ENCODE data around the gene FSTL4. TPM values are rescaled to one million over a fixed set of nuclear protein-coding genes. Genes with fewer than 3 reads are reported as not detected.

FSTL4 gene
- total and polyA plus RNA-seq, 2 experiments from 2014 or later, result 0.47 to 0.74 TPM

DNA sequence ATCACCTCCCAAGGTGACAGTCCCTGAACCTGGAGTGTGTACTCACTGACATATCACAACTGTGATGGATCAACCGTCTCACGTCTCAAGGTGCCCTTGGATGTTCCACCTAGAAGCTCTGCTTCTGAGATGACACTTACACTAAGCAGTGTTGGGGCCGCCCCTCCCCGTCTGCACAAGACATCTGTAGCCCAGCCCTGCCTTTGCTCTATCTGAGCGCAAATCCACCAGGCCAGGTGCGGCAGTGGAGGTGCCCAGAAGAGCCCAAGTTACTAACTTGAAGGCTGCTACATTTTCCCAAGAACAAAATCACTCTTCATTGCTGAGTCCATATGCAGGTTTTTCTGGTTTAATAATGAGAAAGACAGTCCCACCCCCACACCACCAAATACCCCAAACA lies 148.3 kb downstream of the FSTL4 start:
- no peaks in the 10 kb centered on the region for H4K20me1 ChIP-seq (ENCODE audit: insufficient read depth, poor library complexity, severe bottlenecking)
- no peak overlapping the region for H3K27ac ChIP-seq
- no peaks in the 10 kb centered on the region for H3K79me2 ChIP-seq
- no peaks in the 10 kb centered on the region for H3K36me3 ChIP-seq (replicated peaks; ENCODE audit: insufficient read depth, low read depth)
- H3K27me3 ChIP-seq, result no peaks in the 10 kb centered on the region
- no peaks in the 10 kb centered on the region for H3K9me2 ChIP-seq (replicated peaks; ENCODE audit: insufficient read depth)
- 89% methylated on average over 6 of the region's 6 CpGs for WGBS (ENCODE audit: low lambda C conversion rate, missing lambda C conversion rate)
- no peaks in the 10 kb centered on the region for H3K4me1 ChIP-seq (ENCODE audit: insufficient read depth)
- H2AFZ ChIP-seq, result no peak overlapping the region
- no peak overlapping the region for H3K4me2 ChIP-seq
- no peak for DNase-seq (ENCODE audit: low spot score)
- H3K4me3 ChIP-seq, result no peak overlapping the region
- TF ChIP-seq, protein P1, sequence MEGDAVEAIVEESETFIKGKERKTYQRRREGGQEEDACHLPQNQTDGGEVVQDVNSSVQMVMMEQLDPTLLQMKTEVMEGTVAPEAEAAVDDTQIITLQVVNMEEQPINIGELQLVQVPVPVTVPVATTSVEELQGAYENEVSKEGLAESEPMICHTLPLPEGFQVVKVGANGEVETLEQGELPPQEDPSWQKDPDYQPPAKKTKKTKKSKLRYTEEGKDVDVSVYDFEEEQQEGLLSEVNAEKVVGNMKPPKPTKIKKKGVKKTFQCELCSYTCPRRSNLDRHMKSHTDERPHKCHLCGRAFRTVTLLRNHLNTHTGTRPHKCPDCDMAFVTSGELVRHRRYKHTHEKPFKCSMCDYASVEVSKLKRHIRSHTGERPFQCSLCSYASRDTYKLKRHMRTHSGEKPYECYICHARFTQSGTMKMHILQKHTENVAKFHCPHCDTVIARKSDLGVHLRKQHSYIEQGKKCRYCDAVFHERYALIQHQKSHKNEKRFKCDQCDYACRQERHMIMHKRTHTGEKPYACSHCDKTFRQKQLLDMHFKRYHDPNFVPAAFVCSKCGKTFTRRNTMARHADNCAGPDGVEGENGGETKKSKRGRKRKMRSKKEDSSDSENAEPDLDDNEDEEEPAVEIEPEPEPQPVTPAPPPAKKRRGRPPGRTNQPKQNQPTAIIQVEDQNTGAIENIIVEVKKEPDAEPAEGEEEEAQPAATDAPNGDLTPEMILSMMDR (IDR thresholded peaks at IDR 0.05; ENCODE audit: poor library complexity), result no peak
- TF ChIP-seq EZH2phosphoT487 (IDR thresholded peaks at IDR 0.05; ENCODE audit: low read depth, severe bottlenecking, unreplicated experiment) (no peak), EZH2 (IDR thresholded peaks at IDR 0.05; ENCODE audit: borderline replicate concordance) (no peak)
- no peaks in the 10 kb centered on the region for H3K9me3 ChIP-seq (ENCODE audit: low read depth)

DNA sequence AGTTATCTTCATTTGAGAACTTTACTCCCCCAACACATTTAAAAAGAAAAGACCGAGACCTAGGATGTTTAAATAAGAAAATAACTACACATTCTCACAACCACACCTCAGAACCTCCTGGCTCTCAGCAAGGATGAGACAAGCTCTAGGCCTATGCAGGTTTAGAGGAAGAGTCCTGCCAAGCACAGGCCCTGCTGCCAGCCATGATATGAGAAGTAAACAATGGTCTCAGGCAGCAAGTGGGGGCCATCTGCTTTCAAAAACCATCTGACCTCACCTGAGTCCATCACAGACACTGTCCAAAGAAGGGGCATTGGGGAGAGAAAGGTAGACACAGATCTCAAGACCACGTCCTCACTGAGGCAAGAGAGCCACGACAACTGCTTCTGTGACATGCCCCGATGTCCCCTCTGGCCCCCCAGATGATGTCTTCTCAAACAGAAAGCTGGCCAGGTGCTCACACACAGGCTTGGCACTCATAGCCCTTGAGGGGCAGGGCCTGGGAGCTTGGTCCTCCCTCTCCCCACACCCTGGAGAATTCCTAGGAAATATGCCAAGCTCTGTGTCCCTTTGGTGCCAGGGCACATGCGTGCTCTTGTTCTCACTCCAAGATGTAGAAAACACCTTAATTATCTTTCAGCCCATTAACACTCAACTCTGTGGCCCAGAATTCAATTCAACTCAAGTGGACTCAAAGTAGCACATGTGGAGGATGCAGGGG lies 150.4 kb downstream of the FSTL4 start:
- H3K9me2 ChIP-seq (replicated peaks; ENCODE audit: insufficient read depth), result no peaks in the 10 kb centered on the region
- H3K79me2 ChIP-seq, result no peaks in the 10 kb centered on the region
- no peak overlapping the region for H3K4me3 ChIP-seq
- no peaks in the 10 kb centered on the region for H3K36me3 ChIP-seq (replicated peaks; ENCODE audit: insufficient read depth, low read depth)
- no peaks in the 10 kb centered on the region for H3K9me3 ChIP-seq (ENCODE audit: low read depth)
- H3K4me2 ChIP-seq, result no peak overlapping the region
- 99% methylated on average over 5 of the region's 5 CpGs for WGBS (ENCODE audit: low lambda C conversion rate, missing lambda C conversion rate)
- H3K27ac ChIP-seq, result no peak overlapping the region
- no peaks in the 10 kb centered on the region for H4K20me1 ChIP-seq (ENCODE audit: insufficient read depth, poor library complexity, severe bottlenecking)
- H3K4me1 ChIP-seq (ENCODE audit: insufficient read depth), result no peaks in the 10 kb centered on the region
- DNase-seq (ENCODE audit: low spot score), result no peak
- no peak for TF ChIP-seq EZH2phosphoT487 (IDR thresholded peaks at IDR 0.05; ENCODE audit: low read depth, severe bottlenecking, unreplicated experiment)
- TF ChIP-seq, protein P1 (IDR thresholded peaks at IDR 0.05; ENCODE audit: poor library complexity), result no peak
- TF ChIP-seq EZH2 (IDR thresholded peaks at IDR 0.05; ENCODE audit: borderline replicate concordance), result no peak
- H3K27me3 ChIP-seq, result no peaks in the 10 kb centered on the region
- H2AFZ ChIP-seq, result no peak overlapping the region

DNA sequence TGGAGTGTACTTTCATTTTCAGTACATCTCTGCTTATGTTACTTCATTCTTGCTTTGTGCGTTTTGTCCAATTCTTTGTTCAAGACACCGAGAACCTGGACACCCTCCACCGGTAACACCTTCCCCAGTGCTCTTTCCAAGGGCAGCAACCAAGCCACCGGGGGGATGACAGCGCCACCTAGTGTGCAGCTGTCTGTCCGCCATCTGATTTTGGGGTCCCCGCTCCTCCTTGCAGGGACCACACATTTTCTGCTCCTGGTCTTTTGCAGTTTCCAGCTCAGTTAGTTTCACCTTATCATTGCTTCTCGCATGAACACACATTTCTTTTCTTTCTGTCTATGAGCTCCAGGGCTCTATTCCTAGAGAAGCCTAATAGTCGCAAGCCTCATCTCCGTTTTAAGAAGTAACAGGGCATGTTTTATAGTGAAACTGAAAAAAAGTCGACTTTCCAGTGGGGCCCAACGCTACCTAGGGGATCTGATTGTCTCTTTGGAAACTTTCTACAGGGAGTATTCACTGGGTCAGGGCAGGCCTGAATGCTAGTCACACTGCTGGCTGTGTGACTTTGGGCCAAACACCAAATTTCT lies 152.1 kb downstream of the FSTL4 start:
- Histone ChIP-seq H3K27ac (no peak overlapping the region), H2AFZ (no peak overlapping the region), H3K4me3 (no peak overlapping the region), H3K9me3 (ENCODE audit: low read depth) (no peaks in the 10 kb centered on the region), H3K4me1 (ENCODE audit: insufficient read depth) (peaks cover 6% of the 10 kb centered on the region), H3K36me3 (replicated peaks; ENCODE audit: insufficient read depth, low read depth) (no peaks in the 10 kb centered on the region), H3K79me2 (no peaks in the 10 kb centered on the region), H4K20me1 (ENCODE audit: insufficient read depth, poor library complexity, severe bottlenecking) (no peaks in the 10 kb centered on the region), H3K4me2 (no peak overlapping the region), H3K27me3 (no peaks in the 10 kb centered on the region), H3K9me2 (replicated peaks; ENCODE audit: insufficient read depth) (no peaks in the 10 kb centered on the region)
- WGBS (ENCODE audit: low lambda C conversion rate, missing lambda C conversion rate), result 65% methylated on average over 12 of the region's 12 CpGs
- TF ChIP-seq, protein P1 (IDR thresholded peaks at IDR 0.05; ENCODE audit: poor library complexity), result peak; percentile 51
- no peak for TF ChIP-seq EZH2phosphoT487 (IDR thresholded peaks at IDR 0.05; ENCODE audit: low read depth, severe bottlenecking, unreplicated experiment)
- no peak for TF ChIP-seq EZH2 (IDR thresholded peaks at IDR 0.05; ENCODE audit: borderline replicate concordance)
- no peak for DNase-seq (ENCODE audit: low spot score)
